B cell (primary cell): ENCODE measurements around the gene CPEB2. TPM values are rescaled to one million over a fixed set of nuclear protein-coding genes. Genes with fewer than 3 reads are reported as not detected.

Experiments used
- ATAC-seq: fragments of 200-7000 bp; cut with Tn5 transposase; one replicate; pipeline ENCODE4 v1.10.0; 2021; ENCODE audit warnings: low read depth, mild to moderate bottlenecking, moderate number of reproducible peaks, moderate library complexity
- CTCF ChIA-PET: fragments of 350-600 bp; sonication (Branson Sonifier 250); formaldehyde crosslinking; loops from one replicate; lab custom pipeline; 2021; ENCODE audit warnings: antibody characterized with exemption, inconsistent platforms; lab: Charles Lee
- POLR2A ChIA-PET: fragments of 350-600 bp; sonication (Branson Sonifier 250); formaldehyde crosslinking; loops from one replicate; lab custom pipeline; 2021; ENCODE audit warnings: antibody characterized with exemption; lab: Charles Lee
- DNase-seq: peaks from one replicate; pipeline ENCODE4 v3.0.0; 2013
- H2AFZ ChIP-seq: 2 replicates; pipeline ENCODE4 v1.6.1; 2012; ENCODE audit warnings: mild to moderate bottlenecking, low read depth, low read length; ENCODE audit not compliant: insufficient read depth, poor library complexity, severe bottlenecking
- H3K27ac ChIP-seq, 2 donors: 1 replicate in 1 of 2; 2 replicates in 1 of 2; pipeline ENCODE4 v1.5.1; 2012 to 2013; ENCODE audit warnings: low read length in 2 of 2, mild to moderate bottlenecking in 2 of 2, moderate library complexity in 1 of 2
- H3K27me3 ChIP-seq, 4 experiments: fragments of 200-600 bp in 1 of 4; sonication (generic) in 1 of 4; replicated peaks in 1 of 4; 1 replicate in 2 of 4; 2 replicates in 2 of 4; pipeline versions ENCODE4 v1.6.1 to v1.7.0; 2013 to 2016; ENCODE audit warnings: low read length in 3 of 4, mild to moderate bottlenecking in 2 of 4, mixed read lengths in 1 of 4, moderate library complexity in 1 of 4; ENCODE audit not compliant: insufficient read depth in 4 of 4, control insufficient read depth in 3 of 4; ENCODE audit errors: control extremely low read depth in 1 of 4
- H3K36me3 ChIP-seq, 2 experiments: replicated peaks in 1 of 2; 1 replicate in 1 of 2; 2 replicates in 1 of 2; pipeline versions ENCODE4 v1.6.1 to v1.7.1; 2013; ENCODE audit warnings: low read length in 1 of 2; ENCODE audit not compliant: insufficient read depth in 2 of 2, control insufficient read depth in 1 of 2; ENCODE audit errors: control extremely low read depth in 1 of 2, extremely low read depth in 1 of 2
- H3K4me1 ChIP-seq, 2 donors: fragments of 200-600 bp in 1 of 2; sonication (generic) in 1 of 2; 1 replicate in 1 of 2; 2 replicates in 1 of 2; pipeline versions ENCODE4 v1.5.1 to v1.6.1; 2013 to 2017; ENCODE audit warnings: low read length in 2 of 2; ENCODE audit not compliant: control insufficient read depth in 2 of 2, insufficient read depth in 2 of 2
- H3K4me2 ChIP-seq: replicated peaks from 2 replicates; pipeline ENCODE3; 2012; ENCODE audit warnings: mild to moderate bottlenecking, low read depth, low read length; ENCODE audit not compliant: poor library complexity, severe bottlenecking
- H3K4me3 ChIP-seq, 5 experiments: fragments of 200-600 bp in 1 of 5; sonication (generic) in 1 of 5; 1 replicate in 3 of 5; 2 replicates in 2 of 5; pipeline versions ENCODE4 v1.5.1 to v1.7.0; 2011 to 2016; ENCODE audit warnings: low read length in 4 of 5, mild to moderate bottlenecking in 4 of 5, low read depth in 2 of 5, control low read depth in 1 of 5, moderate library complexity in 1 of 5; ENCODE audit not compliant: insufficient read depth in 1 of 5; ENCODE audit errors: control extremely low read depth in 1 of 5, extremely low read depth in 1 of 5
- H3K79me2 ChIP-seq: fragments of 200-600 bp; sonication (generic); one replicate; pipeline ENCODE4 v1.6.0; 2016; ENCODE audit warnings: low read length; ENCODE audit not compliant: control insufficient read depth, insufficient read depth
- H3K9ac ChIP-seq: fragments of 200-600 bp; sonication (generic); 2 replicates; pipeline ENCODE4 v1.6.1; 2017; ENCODE audit warnings: mild to moderate bottlenecking, low read length, moderate library complexity
- H3K9me3 ChIP-seq, 3 donors: one replicate each; pipeline versions ENCODE4 v1.6.1 to v1.7.1; 2013; ENCODE audit warnings: low read length in 2 of 3; ENCODE audit not compliant: control insufficient read depth in 2 of 3, insufficient read depth in 1 of 3; ENCODE audit errors: control extremely low read depth in 1 of 3
- H4K20me1 ChIP-seq: 2 replicates; pipeline ENCODE4 v1.6.0; 2012; ENCODE audit warnings: mild to moderate bottlenecking, low read length; ENCODE audit not compliant: insufficient read depth, control insufficient read depth, poor library complexity, severe bottlenecking
- H3K27ac Mint-ChIP-seq: one replicate; pipeline ENCODE4 v1.8.0; 2021; ENCODE audit warnings: mixed read lengths
- H3K27me3 Mint-ChIP-seq: one replicate; pipeline ENCODE4 v1.8.0; 2021; ENCODE audit warnings: mixed read lengths
- H3K4me1 Mint-ChIP-seq: one replicate; pipeline ENCODE4 v1.8.0; 2021; ENCODE audit warnings: mixed read lengths
- H3K4me3 Mint-ChIP-seq: one replicate; pipeline ENCODE4 v1.8.0; 2021; ENCODE audit warnings: mixed read lengths
- H3K9me3 Mint-ChIP-seq: one replicate; pipeline ENCODE4 v1.8.0; 2022; ENCODE audit warnings: mixed read lengths; ENCODE audit not compliant: insufficient read depth
- CTCF ChIP-seq: fragments of 200-600 bp; IDR thresholded peaks from one replicate; pipeline ENCODE4 v1.8.0; 2022; ENCODE audit warnings: antibody characterized with exemption, mild to moderate bottlenecking
- EZH2 ChIP-seq: IDR thresholded peaks from 2 replicates; pipeline ENCODE4 v1.6.1; 2012; ENCODE audit warnings: borderline replicate concordance, low read depth, mild to moderate bottlenecking, moderate library complexity, low read length; ENCODE audit not compliant: insufficient read depth, poor library complexity, severe bottlenecking
- WGBS: methylation state at CpG from one replicate; pipeline ENCODE4 v1.1.5; 2013; ENCODE audit warnings: missing lambda C conversion rate; ENCODE audit not compliant: insufficient coverage; 5-methylcytosine and 5-hydroxymethylcytosine counted together
- intact Hi-C: fragments of 100-400 bp; cut with micrococcal nuclease; formaldehyde crosslinking; loops from one replicate; pipeline ENCODE4 v1.10.0; 2022
- polyA plus RNA-seq: library from polyadenylated mRNA; depleted of rRNA; stranded (reverse); fragments of >200 nt; gene quantifications from 2 replicates; pipeline ENCODE4 v1.2.3, GENCODE V29; 2012
- total RNA-seq, 2 donors: library from RNA; stranded (reverse); fragments of 120-200 nt in 1 of 2; gene quantifications; 1 replicate in 1 of 2; 2 replicates in 1 of 2; pipeline versions ENCODE4 v1.2.3 to v1.2.4, GENCODE V29; 2013 to 2022

Gene CPEB2
- total and polyA plus RNA-seq, 2 donors (not counting 1 experiment from before 2014, with no cell fraction given) = 3.2 to 18.0 TPM

- no peak for DNase-seq
- ATAC-seq = no peak
- Histone ChIP-seq H3K9ac (no peak overlapping the region), H4K20me1 (no peaks in the 10 kb centered on the region), H3K4me1 (no peaks in the 10 kb centered on the region), H3K4me3 (no peak overlapping the region), H3K36me3 (no peaks in the 10 kb centered on the region), H3K4me2 (no peak overlapping the region), H2AFZ (no peak overlapping the region), H3K27ac (no peak overlapping the region), H3K9me3 (no peaks in the 10 kb centered on the region), H3K79me2 (no peaks in the 10 kb centered on the region), H3K27me3 (peaks cover 0 to 4% (median 0%) of the 10 kb centered on the region in 4 experiments)
- Mint-ChIP-seq H3K4me3 (no peak overlapping the region), H3K4me1 (no peaks in the 10 kb centered on the region), H3K27ac (no peak overlapping the region), H3K27me3 (peaks cover 10% of the 10 kb centered on the region), H3K9me3 (no peaks in the 10 kb centered on the region)
- TF ChIP-seq CTCF (no peak), EZH2 (no peak)
- intact Hi-C loops = no loop called here
- POLR2A ChIA-PET = no interaction called here
- CTCF ChIA-PET = no interaction called here
Measured at GRCh38 chr4:14961292-14961691, 41.0 kb upstream of the CPEB2 start.

- DNase-seq (no peak), ATAC-seq (no peak)
- Histone ChIP-seq H3K9me3 (peaks cover 0 to 2% (median 0%) of the 10 kb centered on the region in 3 donors), H3K27me3 (peaks cover 0 to 4% (median 0%) of the 10 kb centered on the region in 4 experiments), H3K4me3 (no peak overlapping the region), H3K36me3 (no peaks in the 10 kb centered on the region), H4K20me1 (no peaks in the 10 kb centered on the region), H3K9ac (no peak overlapping the region), H3K27ac (no peak overlapping the region), H3K4me2 (no peak overlapping the region), H3K79me2 (no peaks in the 10 kb centered on the region), H2AFZ (no peak overlapping the region), H3K4me1 (no peaks in the 10 kb centered on the region)
- TF ChIP-seq CTCF = no peak
- no peak for TF ChIP-seq EZH2
- CTCF ChIA-PET = no interaction called here
- Mint-ChIP-seq H3K27me3 (peaks cover 22% of the 10 kb centered on the region), H3K9me3 (no peaks in the 10 kb centered on the region), H3K4me3 (no peak overlapping the region), H3K4me1 (no peaks in the 10 kb centered on the region), H3K27ac (no peak overlapping the region)
- intact Hi-C loops = no loop called here
- WGBS = 83% methylated on average over 1 of the region's 1 CpG
- POLR2A ChIA-PET = no interaction called here
Measured at GRCh38 chr4:14965071-14965470, 37.2 kb upstream of the CPEB2 start.
